AG09309 (cell line): ENCODE measurements around the gene POP7.

Experiments used
- DNase-seq: peaks from one replicate; pipeline ENCODE4 v3.0.0-alpha.2; 2010; ENCODE audit warnings: low read depth
- H3K4me3 ChIP-seq: 2 replicates; pipeline ENCODE4 v1.5.1; 2011; ENCODE audit warnings: mild to moderate bottlenecking, low read depth, low read length, moderate library complexity; ENCODE audit not compliant: control insufficient read depth
- CTCF ChIP-seq: IDR thresholded peaks from 2 replicates; pipeline ENCODE4 v1.5.1; 2011; ENCODE audit warnings: mild to moderate bottlenecking, low read depth, low read length, inconsistent platforms; ENCODE audit not compliant: insufficient read depth, control insufficient read depth; ENCODE audit errors: missing control alignments

The POP7 gene

GRCh38 chr7:100684534-100685042 is 21.3 kb upstream of the POP7 start:
- H3K4me3 ChIP-seq = no peak overlapping the region
- TF ChIP-seq CTCF = no peak
- no peak for DNase-seq

- TF ChIP-seq CTCF = no peak
- DNase-seq = no peak
- no peak overlapping the region for H3K4me3 ChIP-seq
Observed at GRCh38 chr7:100685049-100685605, 20.8 kb upstream of the POP7 start.

- no peak for TF ChIP-seq CTCF
- no peak overlapping the region for H3K4me3 ChIP-seq
- DNase-seq = no peak
Observed at GRCh38 chr7:100685631-100686145, 20.2 kb upstream of the POP7 start.

- no peak for TF ChIP-seq CTCF
- DNase-seq = no peak
- no peak overlapping the region for H3K4me3 ChIP-seq
Observed at GRCh38 chr7:100686201-100686821, 19.6 kb upstream of the POP7 start.

- TF ChIP-seq CTCF = no peak
- DNase-seq = no peak
- no peak overlapping the region for H3K4me3 ChIP-seq
Observed at GRCh38 chr7:100686822-100687211, 19.1 kb upstream of the POP7 start.

- no peak for TF ChIP-seq CTCF
- no peak for DNase-seq
- H3K4me3 ChIP-seq = no peak overlapping the region
Observed at GRCh38 chr7:100687261-100687660, 18.7 kb upstream of the POP7 start.
